IPS-15b (cell line): ENCODE data around the gene RANBP1.

ENCODE experiments used
- H3K27me3 ChIP-seq: one replicate; pipeline ENCODE4 v1.6.1; 2013; ENCODE audit warnings: low read length; ENCODE audit not compliant: control insufficient read depth, insufficient read depth
- H3K36me3 ChIP-seq: one replicate; pipeline ENCODE4 v1.6.1; 2013; ENCODE audit warnings: low read length; ENCODE audit not compliant: control insufficient read depth, insufficient read depth
- H3K4me1 ChIP-seq: one replicate; pipeline ENCODE4 v1.6.1; 2013; ENCODE audit warnings: mild to moderate bottlenecking, low read length; ENCODE audit not compliant: control insufficient read depth, insufficient read depth
- H3K4me3 ChIP-seq: one replicate; pipeline ENCODE4 v1.5.1; 2013; ENCODE audit warnings: low read depth, low read length
- H3K9ac ChIP-seq: one replicate; pipeline ENCODE4 v1.6.1; 2013; ENCODE audit warnings: low read depth, mild to moderate bottlenecking, low read length
- H3K9me3 ChIP-seq: one replicate; pipeline ENCODE4 v1.6.1; 2013; ENCODE audit warnings: mild to moderate bottlenecking, low read length; ENCODE audit not compliant: control insufficient read depth, insufficient read depth

Gene RANBP1

GRCh38 chr22:20171288-20172140 lies 55.6 kb downstream of the RANBP1 start:
- H3K9me3 ChIP-seq: no peaks in the 10 kb centered on the region
- H3K36me3 ChIP-seq: no peaks in the 10 kb centered on the region
- no peaks in the 10 kb centered on the region for H3K4me1 ChIP-seq
- H3K27me3 ChIP-seq: no peaks in the 10 kb centered on the region
- H3K4me3 ChIP-seq: no peak overlapping the region
- H3K9ac ChIP-seq: no peak overlapping the region

- no peaks in the 10 kb centered on the region for H3K4me1 ChIP-seq
- no peaks in the 10 kb centered on the region for H3K36me3 ChIP-seq
- H3K9me3 ChIP-seq: no peaks in the 10 kb centered on the region
- no peak overlapping the region for H3K9ac ChIP-seq
- H3K27me3 ChIP-seq: no peaks in the 10 kb centered on the region
- H3K4me3 ChIP-seq: no peak overlapping the region
These were observed 56.3 kb downstream of the RANBP1 start for GRCh38 chr22:20172141-20172613.

GRCh38 chr22:20173246-20173645 lies 57.3 kb downstream of the RANBP1 start:
- H3K9me3 ChIP-seq: no peaks in the 10 kb centered on the region
- H3K9ac ChIP-seq: no peak overlapping the region
- H3K27me3 ChIP-seq: no peaks in the 10 kb centered on the region
- H3K36me3 ChIP-seq: no peaks in the 10 kb centered on the region
- no peaks in the 10 kb centered on the region for H3K4me1 ChIP-seq
- H3K4me3 ChIP-seq: no peak overlapping the region

- Histone ChIP-seq H3K4me3 (no peak overlapping the region), H3K9ac (no peak overlapping the region), H3K4me1 (no peaks in the 10 kb centered on the region), H3K27me3 (no peaks in the 10 kb centered on the region), H3K9me3 (no peaks in the 10 kb centered on the region), H3K36me3 (no peaks in the 10 kb centered on the region)
These were observed 57.9 kb downstream of the RANBP1 start for GRCh38 chr22:20173772-20174171.

GRCh38 chr22:20174785-20175596 lies 59.1 kb downstream of the RANBP1 start:
- Histone ChIP-seq H3K9ac (no peak overlapping the region), H3K4me1 (no peaks in the 10 kb centered on the region), H3K36me3 (no peaks in the 10 kb centered on the region), H3K4me3 (no peak overlapping the region), H3K27me3 (no peaks in the 10 kb centered on the region), H3K9me3 (no peaks in the 10 kb centered on the region)

- Histone ChIP-seq H3K9ac (no peak overlapping the region), H3K9me3 (no peaks in the 10 kb centered on the region), H3K27me3 (no peaks in the 10 kb centered on the region), H3K4me1 (no peaks in the 10 kb centered on the region), H3K4me3 (no peak overlapping the region), H3K36me3 (no peaks in the 10 kb centered on the region)
These were observed 59.6 kb downstream of the RANBP1 start for GRCh38 chr22:20175597-20175900.

- Histone ChIP-seq H3K4me1 (no peaks in the 10 kb centered on the region), H3K9ac (no peak overlapping the region), H3K36me3 (no peaks in the 10 kb centered on the region), H3K27me3 (no peaks in the 10 kb centered on the region), H3K9me3 (no peaks in the 10 kb centered on the region), H3K4me3 (no peak overlapping the region)
These were observed 60.6 kb downstream of the RANBP1 start for GRCh38 chr22:20176421-20177085.
